H1 (cell line): ENCODE results near the gene PTPN3.

ENCODE experiments used
- POLR2A ChIP-seq, 2 experiments: IDR thresholded peaks; 1 replicate in 1 of 2; 2 replicates in 1 of 2; pipeline ENCODE4 v1.6.1; 2011; ENCODE audit warnings: low read depth in 2 of 2, low read length in 2 of 2, mild to moderate bottlenecking in 2 of 2; ENCODE audit errors: control extremely low read depth in 1 of 2
- RAD21 ChIP-seq, 2 experiments: IDR thresholded peaks in 1 of 2; conservative IDR thresholded peaks in 1 of 2; 2 replicates each; pipeline ENCODE4 v1.6.1; 2011; ENCODE audit warnings: low read depth in 2 of 2, low read length in 2 of 2, improper control_type of control experiment in 1 of 2, inconsistent platforms in 1 of 2, mild to moderate bottlenecking in 1 of 2, moderate library complexity in 1 of 2
- TF ChIP-seq, protein P1 (sequence below), 3 experiments: IDR thresholded peaks; 1 replicate in 2 of 3; 2 replicates in 1 of 3; pipeline versions ENCODE4 v1.5.1 to v1.6.1; 2011; ENCODE audit warnings: low read length in 3 of 3, mild to moderate bottlenecking in 3 of 3, inconsistent platforms in 2 of 3, low read depth in 1 of 3, moderate library complexity in 1 of 3; ENCODE audit not compliant: insufficient read depth in 1 of 3; ENCODE audit errors: control extremely low read depth in 1 of 3

DNA sequence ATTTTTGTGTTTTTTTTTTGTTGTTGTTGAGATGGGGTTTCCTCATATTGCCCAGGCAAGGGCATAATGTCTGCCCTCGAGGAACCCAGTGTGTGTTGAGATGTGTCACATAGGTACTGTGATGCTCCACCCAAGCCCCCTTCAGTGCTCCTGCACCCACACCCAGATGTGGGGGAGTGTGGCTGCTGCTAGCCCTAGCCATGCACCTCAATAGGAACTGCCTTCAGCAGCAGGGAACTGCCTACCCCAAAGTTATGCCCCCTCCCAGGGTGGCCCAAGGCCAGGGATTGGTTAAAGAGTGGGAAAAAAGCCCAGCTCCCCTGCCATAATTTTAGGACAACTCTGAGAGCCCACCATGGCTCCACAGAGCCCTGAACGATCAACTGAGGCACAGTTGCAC, 143.9 kb downstream of the PTPN3 start:
- TF ChIP-seq, protein P1, sequence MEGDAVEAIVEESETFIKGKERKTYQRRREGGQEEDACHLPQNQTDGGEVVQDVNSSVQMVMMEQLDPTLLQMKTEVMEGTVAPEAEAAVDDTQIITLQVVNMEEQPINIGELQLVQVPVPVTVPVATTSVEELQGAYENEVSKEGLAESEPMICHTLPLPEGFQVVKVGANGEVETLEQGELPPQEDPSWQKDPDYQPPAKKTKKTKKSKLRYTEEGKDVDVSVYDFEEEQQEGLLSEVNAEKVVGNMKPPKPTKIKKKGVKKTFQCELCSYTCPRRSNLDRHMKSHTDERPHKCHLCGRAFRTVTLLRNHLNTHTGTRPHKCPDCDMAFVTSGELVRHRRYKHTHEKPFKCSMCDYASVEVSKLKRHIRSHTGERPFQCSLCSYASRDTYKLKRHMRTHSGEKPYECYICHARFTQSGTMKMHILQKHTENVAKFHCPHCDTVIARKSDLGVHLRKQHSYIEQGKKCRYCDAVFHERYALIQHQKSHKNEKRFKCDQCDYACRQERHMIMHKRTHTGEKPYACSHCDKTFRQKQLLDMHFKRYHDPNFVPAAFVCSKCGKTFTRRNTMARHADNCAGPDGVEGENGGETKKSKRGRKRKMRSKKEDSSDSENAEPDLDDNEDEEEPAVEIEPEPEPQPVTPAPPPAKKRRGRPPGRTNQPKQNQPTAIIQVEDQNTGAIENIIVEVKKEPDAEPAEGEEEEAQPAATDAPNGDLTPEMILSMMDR (IDR thresholded peaks at IDR 0.05; ENCODE audit: control extremely low read depth in 1 of 3, insufficient read depth in 1 of 3, low read depth in 1 of 3, low read length in 3 of 3): no peak
- TF ChIP-seq POLR2A (IDR thresholded peaks at IDR 0.05; ENCODE audit: control extremely low read depth in 1 of 2, low read depth in 2 of 2, low read length in 2 of 2): no peak
- no peak for TF ChIP-seq RAD21 (IDR thresholded peaks at IDR 0.05 in 1 of 2, conservative IDR thresholded peaks at IDR 0.05 in 1 of 2; ENCODE audit: low read depth in 2 of 2, low read length in 2 of 2)
